Measurements from ENCODE around the gene PARP15.

Gene PARP15

DNA sequence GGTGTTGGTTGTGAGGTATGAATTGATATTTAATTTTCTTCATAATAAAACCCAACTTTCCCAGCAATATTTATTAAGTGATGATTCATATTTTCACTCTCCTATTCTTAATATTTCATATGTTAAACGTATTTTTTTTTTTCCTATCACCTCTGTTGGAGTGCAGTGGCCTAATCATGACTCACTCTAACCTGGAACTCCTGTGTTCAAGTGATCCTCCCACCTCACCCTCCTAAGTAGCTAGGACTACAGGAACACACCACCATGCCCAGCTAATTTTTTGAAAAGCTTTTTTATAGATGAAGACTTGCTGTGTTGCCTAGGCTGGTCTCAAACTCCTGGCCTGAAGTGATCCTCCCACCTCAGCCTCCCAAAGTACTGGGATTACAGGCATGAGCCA is 8.6 kb downstream of the PARP15 start:
- H3K4me1 Mint-ChIP-seq, result no peaks in the 10 kb centered on the region
- peaks cover 4% of the 10 kb centered on the region for H3K27me3 Mint-ChIP-seq (ENCODE audit: low read depth)
- peaks cover 4% of the 10 kb centered on the region for H3K36me3 Mint-ChIP-seq (ENCODE audit: low read depth)
- no peak overlapping the region for H3K27ac Mint-ChIP-seq
- peaks cover 22% of the 10 kb centered on the region for H3K9me3 Mint-ChIP-seq
- TF ChIP-seq, protein P1, sequence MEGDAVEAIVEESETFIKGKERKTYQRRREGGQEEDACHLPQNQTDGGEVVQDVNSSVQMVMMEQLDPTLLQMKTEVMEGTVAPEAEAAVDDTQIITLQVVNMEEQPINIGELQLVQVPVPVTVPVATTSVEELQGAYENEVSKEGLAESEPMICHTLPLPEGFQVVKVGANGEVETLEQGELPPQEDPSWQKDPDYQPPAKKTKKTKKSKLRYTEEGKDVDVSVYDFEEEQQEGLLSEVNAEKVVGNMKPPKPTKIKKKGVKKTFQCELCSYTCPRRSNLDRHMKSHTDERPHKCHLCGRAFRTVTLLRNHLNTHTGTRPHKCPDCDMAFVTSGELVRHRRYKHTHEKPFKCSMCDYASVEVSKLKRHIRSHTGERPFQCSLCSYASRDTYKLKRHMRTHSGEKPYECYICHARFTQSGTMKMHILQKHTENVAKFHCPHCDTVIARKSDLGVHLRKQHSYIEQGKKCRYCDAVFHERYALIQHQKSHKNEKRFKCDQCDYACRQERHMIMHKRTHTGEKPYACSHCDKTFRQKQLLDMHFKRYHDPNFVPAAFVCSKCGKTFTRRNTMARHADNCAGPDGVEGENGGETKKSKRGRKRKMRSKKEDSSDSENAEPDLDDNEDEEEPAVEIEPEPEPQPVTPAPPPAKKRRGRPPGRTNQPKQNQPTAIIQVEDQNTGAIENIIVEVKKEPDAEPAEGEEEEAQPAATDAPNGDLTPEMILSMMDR (IDR thresholded peaks at IDR 0.05; ENCODE audit: unreplicated experiment in 3 of 3), result no peak
- no peak overlapping the region for H3K4me3 Mint-ChIP-seq

DNA sequence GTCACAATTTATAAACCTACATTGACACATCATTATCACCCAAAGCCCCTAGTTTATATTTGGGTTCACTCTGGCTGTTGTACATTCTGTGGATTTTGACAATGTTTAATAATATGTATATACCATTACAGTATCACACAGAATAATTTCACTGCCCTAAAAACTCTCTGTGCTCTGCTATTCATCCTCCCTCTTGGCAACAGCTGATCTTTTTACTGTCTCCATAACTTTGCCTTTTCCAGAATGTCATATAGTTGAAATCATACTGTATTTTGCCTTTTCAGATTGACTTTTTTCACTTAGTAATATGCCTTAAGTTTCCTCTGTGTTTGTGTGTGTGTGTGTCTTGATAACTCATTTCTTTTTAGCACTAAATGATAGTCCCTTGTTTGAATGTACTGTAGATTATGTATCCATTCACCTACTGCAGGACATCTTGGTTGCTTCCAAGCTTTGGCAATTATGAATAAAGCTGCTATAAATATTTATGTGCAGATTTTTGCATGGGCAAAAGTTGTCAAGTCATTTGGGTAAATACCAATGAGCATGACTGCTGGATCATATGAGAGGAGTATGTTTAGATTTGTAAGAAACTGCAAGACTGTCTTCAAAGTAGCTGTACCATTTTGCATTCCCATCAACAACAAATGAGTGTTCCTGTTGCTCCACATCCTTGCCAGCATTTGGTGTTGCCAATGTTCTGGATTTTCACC is 9.5 kb downstream of the PARP15 start:
- H3K4me1 Mint-ChIP-seq, result no peaks in the 10 kb centered on the region
- H3K27me3 Mint-ChIP-seq (ENCODE audit: low read depth), result peaks cover 4% of the 10 kb centered on the region
- peaks cover 4% of the 10 kb centered on the region for H3K36me3 Mint-ChIP-seq (ENCODE audit: low read depth)
- H3K4me3 Mint-ChIP-seq, result no peak overlapping the region
- TF ChIP-seq, protein P1 (IDR thresholded peaks at IDR 0.05; ENCODE audit: unreplicated experiment in 3 of 3), result no peak
- H3K9me3 Mint-ChIP-seq, result peaks cover 16% of the 10 kb centered on the region
- H3K27ac Mint-ChIP-seq, result no peak overlapping the region

DNA sequence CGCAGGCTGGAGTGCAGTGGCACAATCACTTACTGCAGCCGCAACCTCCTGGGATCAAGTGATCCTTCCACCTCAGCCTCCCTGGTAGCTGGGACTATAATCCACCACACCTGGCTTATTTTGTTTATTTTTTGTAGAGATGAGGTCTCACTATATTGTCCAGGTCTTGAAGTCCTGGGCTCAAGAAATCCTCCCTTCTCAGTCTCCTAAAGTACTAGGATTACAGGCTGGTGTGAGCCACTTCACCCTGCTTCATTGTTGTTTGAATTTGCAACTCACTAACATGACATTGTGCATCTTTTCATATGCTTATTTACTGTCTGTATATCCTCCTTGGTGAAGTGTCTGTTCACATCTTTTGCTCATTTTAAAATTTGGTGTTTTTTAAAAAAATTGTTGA is 10.1 kb downstream of the PARP15 start:
- TF ChIP-seq, protein P1 (IDR thresholded peaks at IDR 0.05; ENCODE audit: unreplicated experiment in 3 of 3), result no peak
- no peak overlapping the region for H3K27ac Mint-ChIP-seq
- H3K4me3 Mint-ChIP-seq, result no peak overlapping the region
- no peaks in the 10 kb centered on the region for H3K4me1 Mint-ChIP-seq
- peaks cover 2% of the 10 kb centered on the region for H3K36me3 Mint-ChIP-seq (ENCODE audit: low read depth)
- H3K27me3 Mint-ChIP-seq (ENCODE audit: low read depth), result peaks cover 4% of the 10 kb centered on the region
- peaks cover 10% of the 10 kb centered on the region for H3K9me3 Mint-ChIP-seq

DNA sequence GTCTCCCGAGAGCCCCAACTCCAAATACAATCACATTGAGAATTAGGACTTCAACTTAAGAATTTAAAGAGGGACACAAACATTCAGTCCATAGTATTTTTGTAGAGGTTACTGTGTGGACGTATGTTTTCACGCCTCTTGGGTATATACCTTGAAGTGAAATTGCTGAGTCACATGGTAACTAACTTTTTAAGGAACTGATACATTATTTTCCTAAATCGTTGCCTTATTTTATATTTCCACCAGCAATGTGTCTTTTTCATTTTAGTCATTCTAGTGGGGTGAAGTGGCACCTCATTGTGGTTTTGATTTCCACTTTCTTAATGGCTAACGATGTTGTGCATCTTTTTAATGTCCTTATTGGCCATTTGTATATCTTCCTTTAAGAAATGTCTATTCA is 11.8 kb downstream of the PARP15 start:
- H3K27me3 Mint-ChIP-seq (ENCODE audit: low read depth), result peaks cover 4% of the 10 kb centered on the region
- H3K4me1 Mint-ChIP-seq, result no peaks in the 10 kb centered on the region
- no peak overlapping the region for H3K4me3 Mint-ChIP-seq
- no peak overlapping the region for H3K27ac Mint-ChIP-seq
- no peaks in the 10 kb centered on the region for H3K9me3 Mint-ChIP-seq
- TF ChIP-seq, protein P1 (IDR thresholded peaks at IDR 0.05; ENCODE audit: unreplicated experiment in 3 of 3), result no peak
- H3K36me3 Mint-ChIP-seq (ENCODE audit: low read depth), result no peaks in the 10 kb centered on the region

DNA sequence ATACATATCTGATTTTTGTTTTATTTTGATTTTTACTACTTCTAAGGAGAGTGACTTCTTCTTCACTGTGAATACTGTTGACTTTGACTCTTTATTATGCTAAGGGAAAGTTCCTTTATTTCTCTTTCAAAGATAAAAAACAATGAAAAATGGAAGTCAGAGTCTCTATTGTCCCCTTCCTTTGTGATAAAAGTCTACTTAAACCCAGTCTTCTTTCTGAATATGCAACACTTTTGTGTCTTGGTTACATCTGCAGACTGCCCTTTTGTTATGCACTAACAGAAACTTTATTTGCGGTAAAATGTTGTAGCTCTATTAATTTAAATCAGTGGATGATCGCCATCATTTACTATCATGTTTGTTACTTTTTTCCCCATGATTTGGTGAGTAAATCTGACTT is 13.2 kb downstream of the PARP15 start:
- Mint-ChIP-seq H3K27ac (no peak overlapping the region), H3K27me3 (ENCODE audit: low read depth) (peaks cover 4% of the 10 kb centered on the region), H3K4me1 (no peaks in the 10 kb centered on the region), H3K36me3 (ENCODE audit: low read depth) (no peaks in the 10 kb centered on the region), H3K4me3 (no peak overlapping the region), H3K9me3 (no peaks in the 10 kb centered on the region)
- TF ChIP-seq, protein P1 (IDR thresholded peaks at IDR 0.05; ENCODE audit: unreplicated experiment in 3 of 3), result no peak

DNA sequence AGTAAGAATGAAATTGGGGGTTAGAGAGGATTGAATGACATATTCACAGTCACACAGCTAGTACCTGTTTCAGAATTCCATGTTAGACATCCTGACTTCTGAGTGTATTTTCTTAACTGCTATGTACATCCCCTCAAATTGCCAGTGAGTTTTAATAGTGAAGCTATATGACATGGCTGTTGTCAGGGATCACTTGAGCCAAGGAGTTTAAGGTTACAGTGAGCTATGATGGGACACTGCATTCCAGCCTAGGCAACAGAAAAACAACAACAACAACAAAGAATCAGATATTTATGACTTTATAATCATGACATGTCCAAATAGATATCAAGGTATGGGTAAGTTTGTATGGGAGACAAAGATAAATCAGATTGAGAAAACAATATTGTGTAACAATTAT is 16.6 kb downstream of the PARP15 start:
- Mint-ChIP-seq H3K9me3 (no peaks in the 10 kb centered on the region), H3K4me3 (no peak overlapping the region), H3K27me3 (ENCODE audit: low read depth) (peaks cover 1% of the 10 kb centered on the region), H3K36me3 (ENCODE audit: low read depth) (no peaks in the 10 kb centered on the region), H3K4me1 (no peaks in the 10 kb centered on the region), H3K27ac (no peak overlapping the region)
- TF ChIP-seq, protein P1 (IDR thresholded peaks at IDR 0.05; ENCODE audit: unreplicated experiment in 3 of 3), result no peak
